HCT116 (cell line): ENCODE results near the gene GNGT2.

Experiments used
- POLR2AphosphoS5 ChIP-seq: IDR thresholded peaks from 2 replicates; pipeline ENCODE4 v1.6.1; 2011; ENCODE audit warnings: mild to moderate bottlenecking, low read depth, low read length, moderate library complexity
- SP1 ChIP-seq: IDR thresholded peaks from 2 replicates; pipeline ENCODE4 v1.6.1; 2012; ENCODE audit warnings: low read depth
- SRF ChIP-seq: IDR thresholded peaks from 2 replicates; pipeline ENCODE4 v1.6.1; 2012; ENCODE audit warnings: low read depth
- TF ChIP-seq, protein P1 (sequence below), 3 experiments: fragments of 200-600 bp in 1 of 3; sonication (generic) in 1 of 3; IDR thresholded peaks in 2 of 3; conservative IDR thresholded peaks in 1 of 3; 2 replicates each; pipeline ENCODE4 v1.5.1; 2012 to 2017; ENCODE audit warnings: low read depth in 2 of 3, low read length in 2 of 3, antibody characterized with exemption in 1 of 3, borderline replicate concordance in 1 of 3, control low read depth in 1 of 3, mild to moderate bottlenecking in 1 of 3, mixed read lengths in 1 of 3, mixed run types in 1 of 3, moderate library complexity in 1 of 3; ENCODE audit not compliant: insufficient read depth in 1 of 3
- TF ChIP-seq, protein P2 (sequence below): IDR thresholded peaks from 2 replicates; pipeline ENCODE4 v1.6.1; 2012
- TF ChIP-seq, protein P3 (sequence below): IDR thresholded peaks from 2 replicates; pipeline ENCODE4 v1.6.1; 2012

DNA sequence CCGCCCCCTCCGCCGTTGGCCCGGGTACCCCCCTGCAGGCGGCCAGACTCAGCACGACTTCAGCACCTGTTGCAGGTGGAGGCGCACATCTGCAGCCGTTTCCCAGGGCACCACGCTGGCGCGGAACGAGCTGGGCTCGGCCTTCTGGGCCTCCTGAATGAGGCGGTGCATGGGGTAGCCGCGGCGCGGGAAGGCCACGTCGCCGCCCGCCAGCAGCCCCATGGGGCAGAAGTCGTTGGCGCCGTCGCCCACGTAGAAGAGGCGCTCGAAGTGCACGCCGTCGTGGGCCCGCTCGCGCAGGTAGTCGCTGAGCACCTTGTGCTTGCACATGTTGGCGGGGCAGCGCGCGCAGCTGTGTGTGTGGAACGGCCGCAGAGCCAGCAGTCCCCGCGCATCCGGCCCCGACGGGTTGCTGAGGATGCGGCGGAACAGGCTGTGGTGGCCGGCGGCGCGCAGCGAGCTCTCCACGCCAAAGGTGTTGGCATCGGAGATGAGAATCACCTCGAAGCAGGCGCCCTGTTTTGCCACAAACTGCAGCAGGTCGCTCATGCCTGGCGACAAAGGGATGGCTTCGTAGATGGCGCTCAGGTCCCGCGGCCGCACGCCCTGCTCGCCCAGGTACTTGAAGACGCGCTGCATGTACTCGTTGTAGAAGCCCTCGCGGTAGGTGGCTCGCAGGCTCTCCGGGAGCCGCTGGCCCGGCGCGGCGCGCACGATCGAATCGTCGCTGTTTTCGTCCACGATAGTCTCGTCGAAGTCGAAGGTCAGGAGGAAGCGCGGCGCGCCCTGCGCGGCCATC, 14.0 kb upstream of the GNGT2 start:
- TF ChIP-seq POLR2AphosphoS5 (no peak), SP1 (no peak), SRF (no peak)
- TF ChIP-seq, protein P1, sequence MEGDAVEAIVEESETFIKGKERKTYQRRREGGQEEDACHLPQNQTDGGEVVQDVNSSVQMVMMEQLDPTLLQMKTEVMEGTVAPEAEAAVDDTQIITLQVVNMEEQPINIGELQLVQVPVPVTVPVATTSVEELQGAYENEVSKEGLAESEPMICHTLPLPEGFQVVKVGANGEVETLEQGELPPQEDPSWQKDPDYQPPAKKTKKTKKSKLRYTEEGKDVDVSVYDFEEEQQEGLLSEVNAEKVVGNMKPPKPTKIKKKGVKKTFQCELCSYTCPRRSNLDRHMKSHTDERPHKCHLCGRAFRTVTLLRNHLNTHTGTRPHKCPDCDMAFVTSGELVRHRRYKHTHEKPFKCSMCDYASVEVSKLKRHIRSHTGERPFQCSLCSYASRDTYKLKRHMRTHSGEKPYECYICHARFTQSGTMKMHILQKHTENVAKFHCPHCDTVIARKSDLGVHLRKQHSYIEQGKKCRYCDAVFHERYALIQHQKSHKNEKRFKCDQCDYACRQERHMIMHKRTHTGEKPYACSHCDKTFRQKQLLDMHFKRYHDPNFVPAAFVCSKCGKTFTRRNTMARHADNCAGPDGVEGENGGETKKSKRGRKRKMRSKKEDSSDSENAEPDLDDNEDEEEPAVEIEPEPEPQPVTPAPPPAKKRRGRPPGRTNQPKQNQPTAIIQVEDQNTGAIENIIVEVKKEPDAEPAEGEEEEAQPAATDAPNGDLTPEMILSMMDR (IDR thresholded peaks at IDR 0.05 in 2 of 3, conservative IDR thresholded peaks at IDR 0.05 in 1 of 3; ENCODE audit: borderline replicate concordance in 1 of 3, insufficient read depth in 1 of 3, low read depth in 2 of 3, low read length in 2 of 3) = no peak
- TF ChIP-seq, protein P2, sequence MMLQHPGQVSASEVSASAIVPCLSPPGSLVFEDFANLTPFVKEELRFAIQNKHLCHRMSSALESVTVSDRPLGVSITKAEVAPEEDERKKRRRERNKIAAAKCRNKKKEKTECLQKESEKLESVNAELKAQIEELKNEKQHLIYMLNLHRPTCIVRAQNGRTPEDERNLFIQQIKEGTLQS = no peak
- TF ChIP-seq, protein P3, sequence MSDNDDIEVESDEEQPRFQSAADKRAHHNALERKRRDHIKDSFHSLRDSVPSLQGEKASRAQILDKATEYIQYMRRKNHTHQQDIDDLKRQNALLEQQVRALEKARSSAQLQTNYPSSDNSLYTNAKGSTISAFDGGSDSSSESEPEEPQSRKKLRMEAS = no peak
